Memory B cell (primary cell): Measurements from ENCODE around the gene CEP126.
"Not testable (repeated sequence)": the region's sequence is repeated elsewhere in the genome, so short reads cannot be mapped to it uniquely, and the experiment has no call there.

ENCODE experiments used
- ATAC-seq: fragments of 150-1000 bp; cut with Tn5 transposase; 2 replicates; pipeline ENCODE4 v1.10.0; 2021; ENCODE audit warnings: low read depth, mild to moderate bottlenecking, moderate library complexity
- DNase-seq, 2 donors: peaks; one replicate each; pipeline ENCODE4 v3.0.0; 2022; ENCODE audit warnings: low spot score in 2 of 2
- H3K27ac Mint-ChIP-seq: one replicate; pipeline ENCODE4 v1.8.0; 2022; ENCODE audit warnings: mild to moderate bottlenecking, moderate library complexity, mixed read lengths
- H3K27me3 Mint-ChIP-seq: one replicate; pipeline ENCODE4 v1.8.0; 2022; ENCODE audit warnings: mixed read lengths
- H3K36me3 Mint-ChIP-seq: one replicate; pipeline ENCODE4 v1.8.0; 2022; ENCODE audit warnings: mild to moderate bottlenecking, mixed read lengths
- H3K4me1 Mint-ChIP-seq: one replicate; pipeline ENCODE4 v1.8.0; 2022; ENCODE audit warnings: mixed read lengths
- H3K4me3 Mint-ChIP-seq: one replicate; pipeline ENCODE4 v1.8.0; 2022; ENCODE audit warnings: mild to moderate bottlenecking, moderate library complexity, mixed read lengths
- H3K9me3 Mint-ChIP-seq: one replicate; pipeline ENCODE4 v1.8.0; 2022; ENCODE audit warnings: mixed read lengths

CEP126 gene

GRCh38 chr11:101960231-101960630 lies 45.4 kb downstream of the CEP126 start:
- ATAC-seq = no peak
- H3K27me3 Mint-ChIP-seq = no peaks in the 10 kb centered on the region
- no peak overlapping the region for H3K27ac Mint-ChIP-seq
- no peak overlapping the region for H3K4me3 Mint-ChIP-seq
- no peaks in the 10 kb centered on the region for H3K9me3 Mint-ChIP-seq
- H3K4me1 Mint-ChIP-seq = no peaks in the 10 kb centered on the region
- DNase-seq = no peak
- H3K36me3 Mint-ChIP-seq = peaks cover 28% of the 10 kb centered on the region

- not testable (repeated sequence) for H3K9me3 Mint-ChIP-seq, H3K4me1 Mint-ChIP-seq
Observed at GRCh38 chr11:101964200-101964599, 49.4 kb downstream of the CEP126 start.

DNA sequence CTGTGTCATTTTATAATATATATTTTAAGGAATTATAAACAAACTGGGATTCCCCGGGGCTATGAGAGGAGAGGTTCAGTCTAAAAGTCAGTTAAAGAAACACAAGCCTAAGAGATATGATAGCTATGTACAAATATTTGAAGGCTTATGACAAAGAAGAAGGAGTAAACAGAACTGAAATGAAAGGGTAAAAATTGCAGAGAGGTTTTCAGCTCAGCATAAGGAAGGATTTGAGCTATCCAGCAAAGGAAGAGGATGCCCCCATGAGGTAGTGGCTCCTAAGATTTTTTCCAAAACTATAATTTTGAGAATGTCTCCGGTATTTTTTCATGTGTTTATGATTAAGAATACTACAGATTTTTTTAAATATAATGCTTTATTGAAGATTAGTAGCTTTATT lies 59.4 kb downstream of the CEP126 start:
- no peak overlapping the region for H3K27ac Mint-ChIP-seq
- ATAC-seq (no peak), DNase-seq (no peak)
- H3K4me1 Mint-ChIP-seq = no peaks in the 10 kb centered on the region
- H3K27me3 Mint-ChIP-seq = no peaks in the 10 kb centered on the region
- peaks cover 4% of the 10 kb centered on the region for H3K36me3 Mint-ChIP-seq
- no peaks in the 10 kb centered on the region for H3K9me3 Mint-ChIP-seq
- H3K4me3 Mint-ChIP-seq = no peak overlapping the region

More at GRCh38 chr11:101964200-101964599, 49.4 kb downstream of the CEP126 start:
- not testable (repeated sequence) for H3K27me3 Mint-ChIP-seq, H3K27ac Mint-ChIP-seq, H3K4me3 Mint-ChIP-seq, DNase-seq, ATAC-seq
- H3K36me3 Mint-ChIP-seq = peaks cover 15% of the 10 kb centered on the region

GRCh38 chr11:101974771-101975170 lies 60.0 kb downstream of the CEP126 start:
- DNase-seq (no peak), ATAC-seq (no peak)
- Mint-ChIP-seq H3K4me3 (no peak overlapping the region), H3K36me3 (peaks cover 4% of the 10 kb centered on the region), H3K27ac (no peak overlapping the region), H3K27me3 (no peaks in the 10 kb centered on the region), H3K4me1 (no peaks in the 10 kb centered on the region), H3K9me3 (no peaks in the 10 kb centered on the region)

GRCh38 chr11:101975734-101976133 lies 60.9 kb downstream of the CEP126 start:
- DNase-seq (no peak), ATAC-seq (no peak)
- H3K4me3 Mint-ChIP-seq = no peak overlapping the region
- H3K27me3 Mint-ChIP-seq = no peaks in the 10 kb centered on the region
- H3K27ac Mint-ChIP-seq = no peak overlapping the region
- H3K4me1 Mint-ChIP-seq = no peaks in the 10 kb centered on the region
- no peaks in the 10 kb centered on the region for H3K9me3 Mint-ChIP-seq
- peaks cover 4% of the 10 kb centered on the region for H3K36me3 Mint-ChIP-seq

- no peaks in the 10 kb centered on the region for H3K4me1 Mint-ChIP-seq
- H3K27ac Mint-ChIP-seq = no peak overlapping the region
- H3K36me3 Mint-ChIP-seq = peaks cover 22% of the 10 kb centered on the region
- no peaks in the 10 kb centered on the region for H3K9me3 Mint-ChIP-seq
- no peaks in the 10 kb centered on the region for H3K27me3 Mint-ChIP-seq
- H3K4me3 Mint-ChIP-seq = no peak overlapping the region
- ATAC-seq (no peak), DNase-seq (no peak)
Observed at GRCh38 chr11:101987370-101987769, 72.6 kb downstream of the CEP126 start.

DNA sequence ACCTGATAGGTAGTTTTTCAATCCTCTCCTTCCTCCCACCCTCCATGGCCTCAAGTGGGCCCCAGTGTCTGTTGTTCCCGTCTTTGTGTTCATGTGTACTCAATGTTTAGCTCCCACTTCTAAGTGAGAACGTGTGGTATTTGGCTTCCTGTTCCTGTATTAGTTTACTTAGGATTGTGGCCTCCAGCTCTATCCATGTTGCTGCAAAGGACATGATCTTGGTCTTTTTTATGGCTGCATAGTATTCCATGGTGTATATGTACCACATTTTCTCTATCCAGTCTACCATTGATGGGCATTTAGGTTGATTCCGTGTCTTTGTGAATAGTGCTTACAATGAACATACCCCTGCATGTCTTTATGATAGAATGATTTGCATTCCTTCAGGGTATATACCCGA lies 78.4 kb downstream of the CEP126 start:
- no peak for DNase-seq
- ATAC-seq = no peak
- no peaks in the 10 kb centered on the region for H3K4me1 Mint-ChIP-seq
- peaks cover 2% of the 10 kb centered on the region for H3K9me3 Mint-ChIP-seq
- no peak overlapping the region for H3K4me3 Mint-ChIP-seq
- H3K36me3 Mint-ChIP-seq = peaks cover 18% of the 10 kb centered on the region
- no peaks in the 10 kb centered on the region for H3K27me3 Mint-ChIP-seq
- no peak overlapping the region for H3K27ac Mint-ChIP-seq

GRCh38 chr11:101994052-101994469 lies 79.3 kb downstream of the CEP126 start:
- not testable (repeated sequence) for H3K27ac Mint-ChIP-seq, H3K27me3 Mint-ChIP-seq, H3K9me3 Mint-ChIP-seq, H3K4me1 Mint-ChIP-seq, H3K4me3 Mint-ChIP-seq, ATAC-seq, DNase-seq
- H3K36me3 Mint-ChIP-seq = peaks cover 16% of the 10 kb centered on the region

- no peak overlapping the region for H3K4me3 Mint-ChIP-seq
- no peak overlapping the region for H3K27ac Mint-ChIP-seq
- peaks cover 2% of the 10 kb centered on the region for H3K9me3 Mint-ChIP-seq
- H3K4me1 Mint-ChIP-seq = no peaks in the 10 kb centered on the region
- DNase-seq (no peak), ATAC-seq (no peak)
- H3K27me3 Mint-ChIP-seq = no peaks in the 10 kb centered on the region
- H3K36me3 Mint-ChIP-seq = peaks cover 18% of the 10 kb centered on the region
Observed at GRCh38 chr11:101996111-101996510, 81.3 kb downstream of the CEP126 start.

DNA sequence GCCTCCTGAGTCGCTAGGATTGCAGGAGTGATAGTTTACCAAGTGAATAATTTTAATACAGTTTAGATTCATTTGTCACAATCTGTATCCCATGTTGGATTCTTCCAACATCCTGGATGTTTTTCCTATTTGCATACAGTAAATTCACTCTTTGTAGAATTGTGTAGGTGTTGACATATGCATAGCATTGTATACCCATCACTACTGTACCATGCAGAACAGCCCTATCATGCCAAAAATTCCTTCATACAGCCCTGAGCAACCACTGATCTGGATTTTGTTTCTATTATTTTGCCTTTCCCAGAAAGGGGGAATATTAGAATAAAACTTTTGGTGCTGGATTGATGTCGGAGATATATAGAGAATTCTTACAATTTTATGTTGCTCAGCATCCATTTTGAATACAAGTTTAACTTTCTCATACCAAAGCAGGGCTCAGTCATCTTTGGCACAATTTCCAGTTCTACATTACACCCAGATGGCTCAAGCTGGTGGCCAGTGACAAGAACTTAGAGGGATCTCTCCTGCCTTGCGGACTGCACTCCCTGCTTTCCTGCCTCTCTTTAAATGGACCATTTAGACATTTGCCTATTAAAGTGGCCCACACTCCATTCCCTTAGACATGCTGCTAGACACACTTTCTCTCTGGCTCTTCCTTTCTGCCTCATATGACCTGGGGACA lies 87.0 kb downstream of the CEP126 start:
- Mint-ChIP-seq H3K4me3 (no peak overlapping the region), H3K36me3 (peaks cover 7% of the 10 kb centered on the region), H3K9me3 (no peaks in the 10 kb centered on the region), H3K4me1 (no peaks in the 10 kb centered on the region), H3K27ac (no peak overlapping the region), H3K27me3 (no peaks in the 10 kb centered on the region)
- DNase-seq = no peak
- no peak for ATAC-seq

GRCh38 chr11:102004220-102004619 lies 89.4 kb downstream of the CEP126 start:
- ATAC-seq = no peak
- H3K27ac Mint-ChIP-seq = peak overlapping the region; percentile 19

DNA sequence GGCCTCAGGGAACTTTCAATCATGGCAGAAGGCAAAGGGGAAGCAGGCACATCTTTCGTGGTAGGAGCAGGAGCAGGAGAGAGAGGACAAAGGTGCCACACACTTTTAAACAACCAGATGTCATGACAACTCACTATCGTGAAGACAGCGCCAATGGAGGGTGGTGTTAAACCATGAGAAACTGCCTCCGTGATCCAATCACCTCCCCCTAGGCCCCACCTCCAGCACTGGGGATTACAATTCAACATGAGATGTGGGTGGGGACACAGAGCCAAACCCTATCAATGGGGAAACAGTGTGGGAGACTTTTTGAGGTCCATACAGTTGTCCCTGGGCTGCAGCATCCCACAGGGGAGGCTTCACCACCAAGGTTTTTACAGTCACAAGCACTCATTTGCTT lies 90.5 kb downstream of the CEP126 start:
- ATAC-seq = no peak
- Mint-ChIP-seq H3K9me3 (no peaks in the 10 kb centered on the region), H3K27me3 (peaks cover 4% of the 10 kb centered on the region), H3K4me1 (no peaks in the 10 kb centered on the region), H3K27ac (no peak overlapping the region), H3K4me3 (no peak overlapping the region), H3K36me3 (no peaks in the 10 kb centered on the region)
- DNase-seq = no peak

More at GRCh38 chr11:102004220-102004619, 89.4 kb downstream of the CEP126 start:
- Mint-ChIP-seq H3K36me3 (peaks cover 2% of the 10 kb centered on the region), H3K27me3 (no peaks in the 10 kb centered on the region), H3K4me3 (no peak overlapping the region), H3K9me3 (no peaks in the 10 kb centered on the region), H3K4me1 (no peaks in the 10 kb centered on the region)
- DNase-seq = no peak

DNA sequence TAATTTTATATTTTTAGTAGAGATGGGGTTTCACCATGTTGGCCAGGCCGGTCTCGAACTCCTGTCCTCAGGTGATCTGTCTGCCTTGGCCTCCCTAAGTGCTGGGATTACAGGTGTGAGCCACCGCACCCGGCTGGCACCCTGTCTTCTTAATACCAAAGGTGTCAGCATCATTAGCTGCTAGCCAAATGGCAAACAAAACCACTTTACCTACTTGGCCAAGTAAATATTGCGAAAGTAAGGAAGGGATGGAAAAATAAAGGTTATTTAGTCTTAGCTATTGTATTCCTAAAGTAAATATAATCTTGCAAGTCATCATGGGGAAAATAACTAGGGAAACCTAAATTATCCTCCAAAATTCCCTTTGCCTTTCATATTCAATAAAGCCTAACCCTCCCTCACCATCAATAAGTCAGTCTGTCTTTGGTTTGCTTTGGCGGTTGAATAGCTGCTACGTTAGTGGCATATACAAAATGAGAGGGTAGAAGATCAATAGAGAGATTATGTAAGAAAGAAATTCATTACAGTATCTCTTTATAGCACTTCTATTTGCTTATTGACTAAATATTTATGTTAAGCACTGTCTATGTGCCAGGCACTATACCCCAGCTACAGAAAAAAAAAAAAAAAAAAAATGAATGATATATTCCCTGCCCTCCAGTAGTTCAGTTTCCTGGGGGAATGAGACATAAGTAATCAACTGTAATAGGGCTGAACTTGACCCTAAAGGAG lies 92.2 kb downstream of the CEP126 start:
- Mint-ChIP-seq H3K4me3 (no peak overlapping the region), H3K4me1 (no peaks in the 10 kb centered on the region), H3K36me3 (no peaks in the 10 kb centered on the region), H3K9me3 (no peaks in the 10 kb centered on the region), H3K27ac (no peak overlapping the region), H3K27me3 (peaks cover 4% of the 10 kb centered on the region)
- DNase-seq (no peak), ATAC-seq (no peak)

DNA sequence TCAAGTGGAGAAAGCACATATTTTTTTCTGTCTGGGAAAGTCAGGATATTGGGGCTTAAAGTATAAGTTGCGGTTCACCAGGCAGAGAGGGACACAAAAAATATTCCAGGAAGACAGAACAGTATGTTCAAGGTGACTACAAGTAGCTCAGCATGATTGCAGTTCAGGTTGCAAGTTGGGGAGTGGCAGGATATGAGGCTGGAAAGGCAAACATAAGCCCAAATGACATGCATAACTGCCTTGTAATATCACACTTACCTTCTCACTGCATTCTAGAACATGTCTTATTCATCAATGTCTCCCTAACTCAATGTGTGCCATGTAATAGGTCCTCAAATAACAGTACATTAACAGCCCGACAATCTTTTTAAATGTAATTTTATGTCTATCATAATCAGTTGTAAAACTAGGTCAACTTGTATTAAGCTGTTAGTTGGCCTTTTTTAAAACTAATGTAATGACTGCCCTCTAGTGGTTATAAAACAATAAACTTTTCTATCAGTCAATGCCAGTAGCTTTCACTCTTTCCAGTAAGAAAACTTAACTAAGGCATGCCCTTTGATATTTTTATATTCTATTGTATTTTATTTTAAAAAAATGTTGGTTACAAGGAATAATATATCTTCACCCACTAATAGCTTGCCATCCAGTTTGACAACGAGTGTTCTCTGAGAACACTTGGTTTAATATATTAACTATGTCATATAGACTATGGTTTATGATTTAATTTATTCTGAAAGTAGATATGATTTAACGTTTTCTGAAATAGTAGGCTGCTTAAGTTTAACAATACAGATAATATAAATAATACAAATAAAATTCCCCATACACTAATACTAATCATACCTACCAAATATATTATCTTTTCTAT lies 93.0 kb downstream of the CEP126 start:
- no peak for ATAC-seq
- no peaks in the 10 kb centered on the region for H3K36me3 Mint-ChIP-seq
- H3K4me3 Mint-ChIP-seq = no peak overlapping the region
- DNase-seq = peak in 1 of 2 donors; percentile 39
- no peak overlapping the region for H3K27ac Mint-ChIP-seq
- H3K9me3 Mint-ChIP-seq = no peaks in the 10 kb centered on the region
- peaks cover 9% of the 10 kb centered on the region for H3K27me3 Mint-ChIP-seq
- H3K4me1 Mint-ChIP-seq = no peaks in the 10 kb centered on the region
